Measurements from ENCODE around the gene PIP5K1C. TPM values are rescaled to one million over a fixed set of nuclear protein-coding genes. Genes with fewer than 3 reads are reported as not detected.

The PIP5K1C gene
- total RNA-seq, 1 experiment from 2014 or later: 20.0 TPM

GRCh38 chr19:3694361-3695123 is 5.7 kb downstream of the PIP5K1C start:
- BruUV-seq (replicated peaks): no TSS peak
- CTCF ChIA-PET: no interaction called here

GRCh38 chr19:3693025-3693925 is 7.0 kb downstream of the PIP5K1C start:
- no peak overlapping the region for H2AFZ ChIP-seq
- H4K20me1 ChIP-seq (ENCODE audit: insufficient read depth): no peaks in the 10 kb centered on the region
- intact Hi-C loops (cut with micrococcal nuclease; ENCODE audit: unreplicated experiment): no loop called here
- no peak overlapping the region for H3K27ac ChIP-seq
- CTCF ChIA-PET: no interaction called here
- H3K9me2 ChIP-seq (ENCODE audit: insufficient read depth): no peaks in the 10 kb centered on the region
- H3K4me1 ChIP-seq (replicated peaks; ENCODE audit: insufficient read depth): no peaks in the 10 kb centered on the region
- POLR2A ChIA-PET (ENCODE audit: unreplicated experiment): no interaction called here
- H3K36me3 ChIP-seq (ENCODE audit: low read depth): no peaks in the 10 kb centered on the region
- TF ChIP-seq EZH2 (IDR thresholded peaks at IDR 0.05; ENCODE audit: low read depth) (no peak), CTCF (conservative IDR thresholded peaks at IDR 0.05) (no peak)
- H3K4me2 ChIP-seq: no peak overlapping the region
- no peak overlapping the region for H3K4me3 ChIP-seq
- no TSS peak for BruUV-seq (replicated peaks)
- 0 out of 2 replicates have a peak, but pooled peaks cover 1% of the 10 kb centered on the region for H3K79me2 ChIP-seq (ENCODE audit: low read depth)
- H3K9me3 ChIP-seq (ENCODE audit: insufficient read depth, low read depth): no peaks in the 10 kb centered on the region
- no peaks in the 10 kb centered on the region for H3F3A ChIP-seq (ENCODE audit: insufficient read depth, low read depth)
- H3K27me3 ChIP-seq (ENCODE audit: insufficient read depth, low read depth): no peaks in the 10 kb centered on the region
- no peak for DNase-seq

More at GRCh38 chr19:3694361-3695123, 5.7 kb downstream of the PIP5K1C start:
- DNase-seq: no peak
- Histone ChIP-seq H3K27me3 (ENCODE audit: insufficient read depth, low read depth) (no peaks in the 10 kb centered on the region), H3K9me2 (ENCODE audit: insufficient read depth) (no peaks in the 10 kb centered on the region), H3K36me3 (ENCODE audit: low read depth) (no peaks in the 10 kb centered on the region), H2AFZ (no peak overlapping the region), H3K79me2 (ENCODE audit: low read depth) (0 out of 2 replicates have a peak, but pooled peaks cover 5% of the 10 kb centered on the region), H3K4me1 (replicated peaks; ENCODE audit: insufficient read depth) (no peaks in the 10 kb centered on the region), H3K9me3 (ENCODE audit: insufficient read depth, low read depth) (no peaks in the 10 kb centered on the region), H3F3A (ENCODE audit: insufficient read depth, low read depth) (no peaks in the 10 kb centered on the region), H3K27ac (no peak overlapping the region), H3K4me2 (no peak overlapping the region), H4K20me1 (ENCODE audit: insufficient read depth) (no peaks in the 10 kb centered on the region), H3K4me3 (no peak overlapping the region)
- intact Hi-C loops (cut with micrococcal nuclease; ENCODE audit: unreplicated experiment): no loop called here
- POLR2A ChIA-PET (ENCODE audit: unreplicated experiment): no interaction called here
- TF ChIP-seq CTCF (conservative IDR thresholded peaks at IDR 0.05) (no peak), EZH2 (IDR thresholded peaks at IDR 0.05; ENCODE audit: low read depth) (no peak)

- H3K4me1 ChIP-seq (replicated peaks; ENCODE audit: insufficient read depth): no peaks in the 10 kb centered on the region
- no peak overlapping the region for H3K27ac ChIP-seq
- POLR2A ChIA-PET (ENCODE audit: unreplicated experiment): no interaction called here
- DNase-seq: no peak
- BruUV-seq (replicated peaks): no TSS peak
- no peaks in the 10 kb centered on the region for H3F3A ChIP-seq (ENCODE audit: insufficient read depth, low read depth)
- intact Hi-C loops (cut with micrococcal nuclease; ENCODE audit: unreplicated experiment): no loop called here
- H4K20me1 ChIP-seq (ENCODE audit: insufficient read depth): no peaks in the 10 kb centered on the region
- H2AFZ ChIP-seq: no peak overlapping the region
- TF ChIP-seq EZH2 (IDR thresholded peaks at IDR 0.05; ENCODE audit: low read depth) (no peak), CTCF (conservative IDR thresholded peaks at IDR 0.05) (peak; percentile 68)
- H3K79me2 ChIP-seq (ENCODE audit: low read depth): no peaks in the 10 kb centered on the region
- no peaks in the 10 kb centered on the region for H3K9me3 ChIP-seq (ENCODE audit: insufficient read depth, low read depth)
- CTCF ChIA-PET: no interaction called here
- no peaks in the 10 kb centered on the region for H3K36me3 ChIP-seq (ENCODE audit: low read depth)
- no peaks in the 10 kb centered on the region for H3K27me3 ChIP-seq (ENCODE audit: insufficient read depth, low read depth)
- no peak overlapping the region for H3K4me3 ChIP-seq
- H3K4me2 ChIP-seq: no peak overlapping the region
- no peaks in the 10 kb centered on the region for H3K9me2 ChIP-seq (ENCODE audit: insufficient read depth)
Measured at GRCh38 chr19:3692141-3693024, 7.9 kb downstream of the PIP5K1C start.
